Endodermal cell (in vitro differentiated cells): ENCODE measurements around the gene PREX1. TPM values are rescaled to one million over a fixed set of nuclear protein-coding genes. Genes with fewer than 3 reads are reported as not detected.

Source experiments
- DNase-seq: peaks from one replicate; pipeline ENCODE4 v3.0.0-alpha.2; 2017
- H3K27ac ChIP-seq: 2 replicates; pipeline ENCODE4 v1.5.1; 2013; ENCODE audit warnings: mild to moderate bottlenecking, low read depth, low read length, moderate library complexity
- H3K27me3 ChIP-seq: 2 replicates; pipeline ENCODE4 v1.6.1; 2013; ENCODE audit warnings: mild to moderate bottlenecking, low read length, moderate library complexity; ENCODE audit not compliant: insufficient read depth, control insufficient read depth, poor library complexity, severe bottlenecking
- H3K36me3 ChIP-seq: 2 replicates; pipeline ENCODE4 v1.7.0; 2013; ENCODE audit warnings: mild to moderate bottlenecking, low read length, moderate library complexity; ENCODE audit not compliant: control insufficient read depth, insufficient read depth
- H3K4me1 ChIP-seq: one replicate; pipeline ENCODE4 v1.7.0; 2013; ENCODE audit warnings: low read length; ENCODE audit not compliant: control insufficient read depth, insufficient read depth
- H3K4me3 ChIP-seq: 2 replicates; pipeline ENCODE4 v1.5.1; 2013; ENCODE audit warnings: mild to moderate bottlenecking, low read length, moderate library complexity
- H3K9ac ChIP-seq: 2 replicates; pipeline ENCODE4 v1.6.1; 2013; ENCODE audit warnings: mild to moderate bottlenecking, low read length, moderate library complexity; ENCODE audit not compliant: poor library complexity, severe bottlenecking; ENCODE audit errors: extremely low read depth
- H3K9me3 ChIP-seq: 2 replicates; pipeline ENCODE4 v1.6.1; 2013; ENCODE audit warnings: mild to moderate bottlenecking, low read length, moderate library complexity; ENCODE audit not compliant: control insufficient read depth
- H3K27ac Mint-ChIP-seq: 2 replicates; pipeline ENCODE4 v1.8.0; 2020; ENCODE audit warnings: mixed read lengths
- H3K27me3 Mint-ChIP-seq: 2 replicates; pipeline ENCODE4 v1.8.0; 2021; ENCODE audit warnings: mild to moderate bottlenecking, mixed read lengths; ENCODE audit not compliant: insufficient read depth
- H3K36me3 Mint-ChIP-seq: 2 replicates; pipeline ENCODE4 v1.8.0; 2020; ENCODE audit warnings: low read depth, mixed read lengths
- H3K4me1 Mint-ChIP-seq: 2 replicates; pipeline ENCODE4 v1.8.0; 2020; ENCODE audit warnings: mixed read lengths
- H3K4me3 Mint-ChIP-seq: 2 replicates; pipeline ENCODE4 v1.8.0; 2020; ENCODE audit warnings: mild to moderate bottlenecking, moderate library complexity, mixed read lengths
- H3K9me3 Mint-ChIP-seq: 2 replicates; pipeline ENCODE4 v1.8.0; 2020; ENCODE audit warnings: mild to moderate bottlenecking, mixed read lengths
- CTCF ChIP-seq: fragments of 200-600 bp; sonication (generic); conservative IDR thresholded peaks from 2 replicates; pipeline ENCODE4 v1.5.0; 2021; ENCODE audit warnings: antibody characterized with exemption, mild to moderate bottlenecking
- WGBS, 2 experiments: methylation state at CpG; one replicate each; pipeline versions ENCODE4 v1.1.5 to v1.1.7; 2013; ENCODE audit warnings: missing lambda C conversion rate in 2 of 2, mixed read lengths in 1 of 2; ENCODE audit not compliant: insufficient coverage in 1 of 2, insufficient read length in 1 of 2; 5-methylcytosine and 5-hydroxymethylcytosine counted together
- total RNA-seq, 2 donors: library from RNA; stranded (reverse); fragmentation: NEBNext Ultra II Directional in 1 of 2; extraction: Animal tissue kit (Norgen Biotek cat#: 25700) in 1 of 2; gene quantifications; 2 replicates in 1 of 2; 3 replicates in 1 of 2; pipeline ENCODE4 v1.2.1, GENCODE V29; 2021

PREX1 gene
- total RNA-seq, 2 donors from 2014 or later: 65.3 to 70.5 TPM

- H3K4me1 ChIP-seq: no peaks in the 10 kb centered on the region
- no peak overlapping the region for H3K4me3 ChIP-seq
- H3K9ac ChIP-seq: no peak overlapping the region
- no peak for TF ChIP-seq CTCF
- WGBS, 2 experiments: 81 to 85% methylated on average over 10 to 20 of the region's 21 CpGs
- no peak for DNase-seq
- peaks cover 24% of the 10 kb centered on the region for H3K9me3 Mint-ChIP-seq
- peaks cover 7% of the 10 kb centered on the region for H3K4me1 Mint-ChIP-seq
- H3K36me3 ChIP-seq: peaks cover 15% of the 10 kb centered on the region
- H3K4me3 Mint-ChIP-seq: no peak overlapping the region
- H3K27ac Mint-ChIP-seq: no peak overlapping the region
- peak overlapping the region; percentile 48 for H3K27ac ChIP-seq
- peaks cover 21% of the 10 kb centered on the region for H3K9me3 ChIP-seq
- no peaks in the 10 kb centered on the region for H3K27me3 Mint-ChIP-seq
- H3K27me3 ChIP-seq: no peaks in the 10 kb centered on the region
- peaks cover 37% of the 10 kb centered on the region for H3K36me3 Mint-ChIP-seq
These were observed 58.5 kb downstream of the PREX1 start for GRCh38 chr20:48769069-48769983.

GRCh38 chr20:48766961-48767960 is 60.5 kb downstream of the PREX1 start:
- no peak for DNase-seq
- H3K27ac Mint-ChIP-seq: no peak overlapping the region
- H3K36me3 ChIP-seq: peaks cover 15% of the 10 kb centered on the region
- no peak overlapping the region for H3K4me3 Mint-ChIP-seq
- peaks cover 24% of the 10 kb centered on the region for H3K9me3 Mint-ChIP-seq
- 93 to 96% methylated on average over 23 to 27 of the region's 27 CpGs for WGBS, 2 experiments
- peaks cover 17% of the 10 kb centered on the region for H3K4me1 Mint-ChIP-seq
- no peak overlapping the region for H3K9ac ChIP-seq
- peaks cover 30% of the 10 kb centered on the region for H3K36me3 Mint-ChIP-seq
- TF ChIP-seq CTCF: no peak
- H3K27me3 Mint-ChIP-seq: no peaks in the 10 kb centered on the region
- H3K4me1 ChIP-seq: no peaks in the 10 kb centered on the region
- no peaks in the 10 kb centered on the region for H3K27me3 ChIP-seq
- H3K4me3 ChIP-seq: no peak overlapping the region
- peaks cover 21% of the 10 kb centered on the region for H3K9me3 ChIP-seq
- no peak overlapping the region for H3K27ac ChIP-seq

GRCh38 chr20:48766205-48766604 is 61.6 kb downstream of the PREX1 start:
- Histone ChIP-seq H3K9me3 (peaks cover 21% of the 10 kb centered on the region), H3K9ac (no peak overlapping the region), H3K4me3 (no peak overlapping the region), H3K27me3 (no peaks in the 10 kb centered on the region), H3K27ac (no peak overlapping the region), H3K36me3 (peaks cover 15% of the 10 kb centered on the region), H3K4me1 (no peaks in the 10 kb centered on the region)
- Mint-ChIP-seq H3K27ac (no peak overlapping the region), H3K4me3 (no peak overlapping the region), H3K4me1 (peaks cover 17% of the 10 kb centered on the region), H3K27me3 (no peaks in the 10 kb centered on the region), H3K36me3 (peaks cover 34% of the 10 kb centered on the region), H3K9me3 (peaks cover 24% of the 10 kb centered on the region)
- no peak for DNase-seq
- no peak for TF ChIP-seq CTCF
- WGBS, 2 experiments: 95 to 100% methylated on average over 4 to 7 of the region's 7 CpGs
